Suprapubic skin (tissue), 3 donors: Measurements from ENCODE around the gene AIRE.

Experiments used
- CTCF ChIP-seq, 2 donors: fragments of 200-600 bp in 1 of 2; fragments of 450-650 bp in 1 of 2; sonication (generic) in 1 of 2; IDR thresholded peaks; one replicate each; pipeline ENCODE4 v1.5.1; 2016 to 2019; ENCODE audit warnings: antibody characterized with exemption in 2 of 2, mild to moderate bottlenecking in 1 of 2, moderate library complexity in 1 of 2
- POLR2A ChIP-seq, 2 donors: fragments of 450-650 bp; IDR thresholded peaks; one replicate each; pipeline ENCODE4 v1.6.1; 2017; ENCODE audit warnings: antibody characterized with exemption in 2 of 2, mild to moderate bottlenecking in 2 of 2, moderate library complexity in 2 of 2

- no peak for TF ChIP-seq POLR2A (IDR thresholded peaks at IDR 0.05)
- no peak for TF ChIP-seq CTCF (IDR thresholded peaks at IDR 0.05)
Measured at GRCh38 chr21:44329086-44329889, 43.6 kb downstream of the AIRE start.
